NCI-H1694 treated with DMSO at 0.1 percent for 48 hours (cell line): ENCODE measurements around the gene SCFD2.
"Not testable (repeated sequence)": the region's sequence is repeated elsewhere in the genome, so short reads cannot be mapped to it uniquely, and the experiment has no call there.

ENCODE experiments used
- DNase-seq: peaks from one replicate; lab custom pipeline; 2025; lab: John Stamatoyannopoulos, UW

SCFD2 gene

DNA sequence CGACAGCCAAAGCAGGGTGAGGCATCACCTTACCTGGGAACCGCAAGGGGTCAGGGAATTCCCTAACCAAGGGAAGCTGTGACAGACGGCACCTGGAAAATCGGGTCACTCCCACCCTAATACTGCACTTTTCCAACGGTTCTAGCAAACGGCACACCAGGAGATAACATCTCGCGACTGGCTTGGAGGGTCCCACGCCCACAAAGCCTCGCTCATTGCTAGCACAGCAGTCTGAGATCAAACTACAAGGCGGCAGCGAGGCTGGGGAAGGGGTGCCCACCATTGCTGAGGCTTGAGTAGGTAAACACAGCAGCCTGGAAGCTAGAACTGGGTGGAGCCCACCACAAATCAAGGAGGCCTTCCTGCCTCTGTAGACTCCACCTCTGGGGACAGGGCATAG is 25.7 kb downstream of the SCFD2 start:
- DNase-seq: not testable (repeated sequence)

DNA sequence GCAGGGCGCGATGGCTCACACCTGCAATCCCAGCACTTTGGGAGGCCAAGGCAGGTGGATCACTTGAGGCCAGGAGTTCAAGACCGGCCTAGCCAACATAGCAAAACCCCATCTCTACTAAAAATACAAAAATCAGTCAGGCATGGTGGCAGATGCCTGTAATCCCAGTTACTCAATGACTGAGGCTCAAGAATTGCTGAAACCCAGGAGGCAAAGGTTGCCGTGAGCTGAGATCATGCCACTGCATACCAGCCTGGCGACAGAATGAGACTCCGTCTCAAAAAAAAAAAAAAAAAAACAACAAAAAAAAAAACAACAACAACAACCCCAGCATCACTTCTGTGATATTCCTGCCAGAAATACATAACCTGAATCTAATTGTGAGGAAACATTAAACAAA is 30.9 kb downstream of the SCFD2 start:
- DNase-seq: not testable (repeated sequence)

DNA sequence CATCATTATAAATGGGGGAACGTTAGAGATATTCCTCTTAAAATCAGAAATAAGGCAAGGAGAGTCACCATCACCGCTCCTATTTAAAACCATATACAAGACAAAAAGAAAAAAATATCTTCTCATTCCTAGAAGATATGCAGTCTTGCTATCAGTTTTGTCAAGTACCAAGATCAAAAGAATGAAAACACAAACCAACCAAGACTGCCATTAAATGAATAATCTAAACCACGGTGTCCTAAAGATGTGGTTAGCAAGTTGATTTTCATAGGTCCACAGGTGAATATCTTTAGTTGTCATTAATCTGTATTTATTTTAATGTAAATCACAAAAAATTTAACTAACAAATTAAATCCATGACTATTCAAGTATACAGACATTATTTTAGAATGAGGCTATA is 39.3 kb downstream of the SCFD2 start:
- no peak for DNase-seq

DNA sequence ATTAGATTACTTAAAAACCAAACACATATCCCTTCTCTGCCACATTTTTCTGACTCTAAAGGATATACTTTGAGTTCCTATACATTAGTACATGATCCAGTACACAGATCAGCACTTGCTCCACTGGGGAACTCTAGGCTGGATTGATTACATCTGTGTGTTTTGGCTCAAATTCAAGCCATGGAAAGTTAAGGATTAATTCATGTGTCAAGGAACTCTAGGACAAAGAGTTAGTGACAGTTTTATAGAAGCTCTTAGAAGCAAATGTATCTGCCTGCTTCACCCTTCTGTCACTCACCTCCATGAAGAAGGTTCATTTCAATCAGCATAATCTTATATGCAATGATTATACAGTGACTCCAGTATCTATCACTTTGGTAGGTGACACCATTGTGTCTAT is 43.2 kb downstream of the SCFD2 start:
- no peak for DNase-seq

DNA sequence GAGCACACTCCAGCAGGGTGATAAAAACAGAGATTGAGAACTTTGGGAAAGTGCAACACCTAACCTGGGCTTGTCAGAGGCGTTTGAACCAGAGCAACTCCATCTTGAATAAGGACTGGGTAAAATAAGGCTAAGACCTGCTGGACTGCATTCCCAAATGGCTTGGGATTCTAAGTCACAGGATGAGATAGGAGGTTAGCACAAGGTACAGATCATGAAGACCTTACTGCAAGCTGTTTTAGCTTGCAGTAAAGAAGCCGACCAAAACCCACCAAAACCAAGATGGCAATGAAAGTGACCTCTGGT is 43.9 kb downstream of the SCFD2 start:
- DNase-seq: no peak

DNA sequence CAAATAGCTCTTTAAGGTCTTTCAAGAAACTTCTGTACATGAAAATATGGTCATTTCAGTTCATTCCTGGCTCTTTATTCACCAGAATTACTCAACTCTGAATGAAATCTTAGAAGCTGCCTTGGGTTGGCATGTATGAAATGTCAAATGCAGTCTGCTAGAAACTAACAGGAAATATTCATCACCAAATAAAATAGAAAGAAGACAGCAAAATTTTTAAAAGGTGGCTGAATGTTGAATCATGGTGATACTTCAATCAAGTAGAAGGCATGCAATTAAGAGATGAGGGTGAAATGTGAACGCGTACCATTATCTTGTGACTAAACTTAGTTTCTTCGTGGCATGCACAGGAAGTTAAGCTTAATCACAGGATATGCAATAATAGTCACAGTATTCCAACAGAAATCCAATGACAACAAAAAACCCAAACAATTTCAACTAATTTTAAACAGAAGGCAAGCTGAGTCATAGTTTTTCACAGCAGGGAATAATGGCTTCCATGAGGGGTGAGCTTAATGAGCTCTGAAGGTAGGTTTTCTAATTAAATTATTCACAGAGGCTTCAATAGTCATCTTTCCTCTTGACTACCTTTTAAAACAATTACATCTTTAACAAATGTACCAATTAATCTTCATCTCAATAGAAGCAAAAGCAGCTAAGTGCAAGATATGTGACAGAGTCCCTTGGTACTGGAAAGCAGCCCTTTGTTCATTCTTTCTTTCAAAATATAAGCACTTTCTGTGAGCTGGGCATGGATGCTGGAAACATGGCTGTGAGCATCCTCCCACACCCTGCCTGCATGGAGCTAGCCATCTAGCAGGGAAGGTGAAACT is 44.5 kb downstream of the SCFD2 start:
- no peak for DNase-seq

DNA sequence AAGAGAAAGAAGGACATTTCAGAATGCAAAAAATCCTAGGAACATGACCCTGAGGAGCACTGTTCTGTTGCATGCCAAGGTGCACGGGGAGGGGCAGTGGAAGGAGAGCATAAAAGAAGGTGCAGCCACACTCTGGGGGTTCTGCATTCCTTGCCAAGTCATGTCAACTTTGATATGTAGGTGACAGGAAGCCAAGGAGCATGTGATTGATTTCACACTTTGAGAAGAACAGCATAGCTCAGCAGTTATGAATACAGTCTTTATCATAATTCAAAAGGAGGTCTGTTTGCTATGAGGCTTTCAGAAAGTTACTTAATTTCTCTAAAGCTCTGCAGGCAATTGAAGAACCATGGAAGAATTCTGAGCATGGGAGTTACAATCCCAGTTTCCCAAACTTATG is 50.6 kb downstream of the SCFD2 start:
- DNase-seq: no peak

DNA sequence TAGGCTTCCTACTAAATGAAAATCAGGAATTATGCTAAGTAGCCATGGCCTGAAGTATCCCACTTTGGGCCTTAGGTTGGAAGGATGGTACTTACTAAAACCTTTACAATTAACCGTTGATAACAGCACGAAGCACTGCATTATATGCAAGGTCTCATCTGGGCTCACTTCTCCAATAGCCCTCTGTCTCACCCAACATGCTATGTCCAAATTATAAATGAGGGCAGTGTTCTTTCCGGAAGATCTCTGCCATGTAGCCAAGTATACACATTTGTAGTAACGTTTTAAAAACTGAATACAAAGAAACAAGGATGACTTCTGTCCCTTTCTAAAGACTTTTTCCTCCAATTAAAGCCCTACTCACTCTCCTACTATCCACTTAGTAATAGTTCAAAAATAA is 51.6 kb downstream of the SCFD2 start:
- DNase-seq: no peak

DNA sequence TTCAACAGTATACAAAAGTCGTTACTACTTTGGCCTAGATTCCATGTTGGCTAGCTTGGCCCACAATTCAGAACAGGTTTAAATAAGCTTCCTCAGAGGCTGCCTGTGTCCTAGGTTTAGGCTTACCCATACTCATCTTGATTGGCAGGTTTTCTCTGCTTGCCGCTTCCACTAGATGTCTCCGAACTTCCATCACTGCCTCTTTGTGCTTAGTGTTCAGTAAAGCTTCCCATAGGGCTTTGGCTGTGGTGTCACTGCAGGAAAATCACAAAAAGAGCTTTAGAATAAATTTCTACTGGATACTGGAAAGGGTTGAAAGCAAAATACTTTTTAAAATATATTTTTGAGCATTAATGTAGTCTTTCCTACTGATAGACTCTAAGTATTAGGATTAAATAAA is 52.4 kb downstream of the SCFD2 start:
- no peak for DNase-seq

DNA sequence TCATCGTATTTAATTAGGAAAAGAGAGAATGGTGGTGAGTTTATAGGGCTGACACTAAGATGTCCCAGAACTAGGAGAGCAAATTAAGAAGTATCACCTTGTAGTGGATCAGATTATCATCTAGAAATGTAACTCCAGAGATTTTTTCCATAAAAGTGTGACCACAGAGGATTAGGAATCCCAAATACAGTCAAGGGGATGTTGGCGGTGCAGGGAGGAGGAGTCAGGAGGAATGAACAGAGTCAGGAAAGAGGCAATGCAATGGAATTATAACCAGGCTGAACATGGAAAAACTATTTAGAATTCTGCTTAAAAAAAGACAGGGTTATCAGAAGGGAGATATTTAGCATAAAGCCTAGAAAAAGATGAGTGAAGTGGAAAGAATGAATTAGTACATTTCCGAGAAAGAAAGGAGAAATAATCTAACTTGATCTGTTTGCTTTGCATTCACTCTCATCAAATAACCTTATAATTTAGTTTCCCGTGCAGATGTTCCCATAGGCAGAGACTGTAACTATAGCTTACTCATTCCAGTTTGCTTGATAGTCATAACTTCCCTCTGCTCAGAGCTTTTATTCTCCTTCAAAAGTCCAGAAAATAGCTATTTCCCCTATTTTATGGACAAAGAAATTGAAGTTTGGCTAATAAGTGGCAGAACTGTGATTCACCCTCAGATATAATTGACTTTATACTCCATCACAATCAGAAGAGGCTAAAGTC is 56.4 kb downstream of the SCFD2 start:
- DNase-seq: no peak

DNA sequence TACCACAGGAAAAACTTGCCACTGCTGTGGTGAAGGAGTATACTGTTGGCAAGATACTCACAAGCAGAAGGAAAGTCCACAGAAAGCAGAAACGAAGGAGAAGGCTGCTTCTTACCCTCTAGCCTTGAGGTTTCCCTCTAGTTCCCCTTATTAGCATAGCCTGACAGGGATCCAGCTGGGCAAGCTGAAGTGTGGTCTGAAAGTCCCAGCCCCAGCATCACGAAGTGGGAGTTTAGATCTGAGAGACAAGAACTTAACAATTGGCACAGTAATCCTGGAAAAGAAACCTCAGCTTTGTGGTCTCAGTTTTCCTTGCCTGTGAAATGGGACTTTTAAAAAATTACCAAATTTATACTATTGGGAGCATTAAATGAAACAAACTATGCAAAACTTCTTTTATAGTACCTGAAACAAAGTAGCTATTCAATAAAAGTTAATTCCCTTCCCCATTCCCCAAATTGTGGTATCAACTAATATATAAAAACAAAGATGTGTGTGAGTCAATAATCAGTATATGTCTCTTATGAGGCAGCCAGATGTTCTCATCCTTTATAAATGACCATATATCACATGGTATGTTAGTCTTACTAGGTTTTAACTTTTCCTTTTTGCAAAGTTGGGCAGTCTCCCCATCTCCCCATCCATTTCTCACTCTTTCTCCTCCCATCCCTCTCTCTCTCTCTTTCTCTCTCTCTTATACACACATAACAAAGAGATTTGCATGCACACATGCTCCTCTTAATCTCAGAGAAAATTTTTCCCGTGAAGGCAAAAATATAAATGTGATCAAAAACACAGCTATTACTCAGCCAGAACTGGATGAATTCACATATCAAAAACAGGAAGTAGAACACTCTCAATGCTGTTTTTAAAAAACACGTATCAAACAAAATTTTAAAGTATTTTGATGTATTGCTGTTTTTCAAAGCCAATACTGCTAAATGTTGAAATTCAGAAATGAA is 57.8 kb downstream of the SCFD2 start:
- no peak for DNase-seq

DNA sequence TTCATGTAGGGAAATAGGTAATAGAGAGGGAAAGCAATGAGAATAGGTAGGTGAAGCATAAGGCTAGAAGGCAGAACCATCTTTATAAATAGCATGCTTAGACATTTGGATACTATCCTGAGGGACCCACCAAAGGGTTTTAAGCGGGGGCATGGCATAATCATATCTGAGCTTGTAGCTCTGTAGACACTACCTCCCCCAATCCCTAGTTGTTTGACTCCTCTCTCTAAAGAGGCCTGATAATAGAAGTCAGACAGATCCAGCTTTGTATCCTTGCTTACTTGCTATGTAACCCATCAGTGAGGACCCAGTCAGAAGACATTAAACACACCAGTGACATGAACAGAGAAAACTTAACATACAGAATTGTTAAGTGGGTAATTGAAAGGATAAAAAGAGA is 58.7 kb downstream of the SCFD2 start:
- DNase-seq: no peak

DNA sequence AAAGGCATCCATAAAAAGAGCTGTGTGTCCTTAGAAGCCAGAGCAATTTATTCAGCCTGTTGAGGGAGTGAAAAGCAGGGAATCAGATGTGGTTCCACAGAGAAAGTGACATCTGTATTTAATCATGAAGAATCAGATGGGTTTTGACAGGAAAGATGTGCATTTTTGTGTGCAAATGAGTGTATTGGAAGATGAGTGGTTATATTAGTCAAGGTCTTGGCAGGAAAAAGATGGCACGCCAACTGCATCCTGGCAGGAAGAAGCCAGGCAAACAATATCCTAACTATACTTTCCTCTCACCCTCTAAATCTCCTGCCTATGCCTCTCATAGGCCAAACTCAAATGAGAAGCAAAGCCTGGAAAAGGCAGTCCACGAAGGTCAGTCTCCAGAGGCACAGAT is 59.1 kb downstream of the SCFD2 start:
- no peak for DNase-seq

DNA sequence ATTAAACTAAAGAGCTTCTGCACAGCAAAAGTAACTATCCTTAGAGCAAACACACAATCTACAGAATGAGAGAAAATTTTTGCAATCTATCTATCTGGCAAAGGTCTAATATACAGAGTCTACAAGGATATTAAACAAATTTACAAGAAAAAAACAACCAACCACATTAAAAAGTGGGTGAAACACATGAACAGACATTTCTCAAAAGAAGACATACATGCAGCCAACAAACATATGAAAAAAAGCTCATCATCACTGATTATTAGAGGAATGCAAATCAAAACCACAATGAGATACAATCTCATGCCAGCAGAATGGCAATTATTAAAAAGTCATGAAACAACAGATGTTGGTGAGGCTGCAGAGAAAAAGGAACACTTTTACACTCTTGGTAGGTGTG is 73.7 kb downstream of the SCFD2 start:
- not testable (repeated sequence) for DNase-seq

DNA sequence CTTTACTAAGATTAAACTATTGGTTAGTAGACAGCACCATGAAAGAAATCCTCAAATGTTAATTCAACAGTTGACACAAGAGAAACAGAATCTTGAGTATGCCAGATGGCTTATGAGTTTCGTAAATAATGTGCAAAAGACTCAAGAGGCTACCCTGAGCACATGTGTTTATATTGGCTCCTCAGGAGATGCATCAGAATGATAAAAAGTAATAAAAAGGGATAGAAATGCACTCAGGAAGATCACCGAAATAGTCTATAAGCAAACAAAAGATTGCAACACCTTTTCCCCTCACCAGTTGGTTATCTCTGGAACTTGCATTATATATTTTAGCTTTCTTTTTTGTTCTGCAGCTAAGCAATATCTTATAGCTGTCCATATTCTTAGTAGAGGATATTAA is 84.4 kb downstream of the SCFD2 start:
- no peak for DNase-seq

DNA sequence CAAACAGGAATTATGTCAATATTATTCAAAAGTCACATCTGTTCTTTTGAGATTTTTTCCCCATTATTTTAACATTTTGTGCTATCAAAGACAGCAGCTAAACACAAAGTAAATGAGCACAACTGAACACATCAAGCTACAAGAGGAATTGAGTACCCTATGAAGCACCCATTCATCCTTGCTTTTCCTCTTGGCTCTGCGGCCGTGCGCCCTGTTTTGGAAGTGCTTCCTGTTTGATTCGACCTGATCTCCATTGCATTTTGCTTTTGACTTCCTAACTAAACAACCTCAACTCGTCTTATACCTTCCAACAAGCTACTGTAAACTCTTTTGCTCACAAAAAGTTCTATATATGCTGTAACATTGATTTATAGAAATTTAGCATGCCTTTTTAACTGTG is 85.0 kb downstream of the SCFD2 start:
- no peak for DNase-seq

DNA sequence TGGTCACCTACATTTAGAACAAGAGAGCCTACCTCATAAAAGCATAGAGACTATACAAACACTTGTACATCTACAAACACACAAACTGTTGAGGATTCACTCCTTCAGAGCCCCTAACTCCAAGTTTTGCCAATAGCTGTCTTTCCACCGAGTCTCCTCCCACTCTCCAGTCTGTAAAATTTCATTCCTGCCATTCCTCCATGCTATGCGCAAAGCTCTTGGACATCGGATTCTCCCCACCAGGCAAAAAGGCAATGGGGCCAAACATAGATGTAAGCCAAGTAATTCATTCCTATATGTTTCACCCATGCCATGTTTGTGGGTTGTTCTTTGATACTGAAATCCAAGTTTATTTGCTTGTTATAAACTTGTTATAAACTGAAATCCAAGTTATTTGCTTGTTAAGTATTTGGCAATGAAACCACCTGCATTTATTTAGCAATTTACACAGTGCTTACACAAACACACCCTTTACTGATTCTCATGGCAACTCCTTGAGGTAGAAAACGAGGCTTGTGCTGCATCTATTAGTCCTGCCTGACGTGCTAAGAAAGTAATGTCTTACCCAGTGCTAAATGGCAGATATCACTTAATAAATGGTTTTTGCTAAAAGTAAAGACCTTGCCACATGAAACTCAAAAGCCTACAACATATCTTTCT is 91.1 kb downstream of the SCFD2 start:
- DNase-seq: no peak

DNA sequence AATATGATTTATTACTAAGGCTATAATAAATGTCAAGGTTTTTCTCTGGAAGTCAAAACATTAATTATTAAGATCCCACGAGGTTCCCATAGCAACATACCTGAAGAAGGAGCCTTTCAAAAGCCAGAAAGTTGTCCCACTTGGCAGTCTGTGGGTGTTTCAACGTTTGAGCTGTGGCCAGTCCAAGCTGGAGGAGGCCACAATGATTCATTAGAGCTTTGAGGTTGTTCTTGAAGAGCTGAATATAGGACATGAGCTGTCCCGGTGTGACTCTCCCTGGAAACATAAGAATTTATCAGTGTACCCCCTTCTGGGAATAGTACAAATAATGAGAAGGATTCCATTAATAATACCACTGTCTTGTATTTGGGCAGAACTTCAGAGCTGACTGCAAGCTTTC is 92.1 kb downstream of the SCFD2 start:
- no peak for DNase-seq

DNA sequence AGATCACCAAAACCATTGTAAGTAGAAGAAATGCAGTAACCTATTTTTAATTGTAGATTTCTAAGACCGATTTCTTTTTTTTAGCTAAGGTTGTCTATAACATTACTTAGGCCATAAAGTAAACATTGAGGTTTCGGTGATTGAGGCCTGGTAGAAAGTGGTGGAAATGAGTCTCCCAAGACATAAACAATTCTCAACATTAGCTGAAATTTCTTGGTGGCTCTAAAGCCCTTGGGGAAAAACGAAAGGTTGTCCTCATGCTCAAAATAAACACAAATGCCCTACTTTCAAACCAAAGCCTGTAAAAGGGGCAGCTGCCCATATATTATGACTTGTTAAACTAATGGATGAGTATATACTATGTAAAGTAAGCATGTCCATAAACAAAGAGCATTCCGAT is 98.8 kb downstream of the SCFD2 start:
- no peak for DNase-seq

DNA sequence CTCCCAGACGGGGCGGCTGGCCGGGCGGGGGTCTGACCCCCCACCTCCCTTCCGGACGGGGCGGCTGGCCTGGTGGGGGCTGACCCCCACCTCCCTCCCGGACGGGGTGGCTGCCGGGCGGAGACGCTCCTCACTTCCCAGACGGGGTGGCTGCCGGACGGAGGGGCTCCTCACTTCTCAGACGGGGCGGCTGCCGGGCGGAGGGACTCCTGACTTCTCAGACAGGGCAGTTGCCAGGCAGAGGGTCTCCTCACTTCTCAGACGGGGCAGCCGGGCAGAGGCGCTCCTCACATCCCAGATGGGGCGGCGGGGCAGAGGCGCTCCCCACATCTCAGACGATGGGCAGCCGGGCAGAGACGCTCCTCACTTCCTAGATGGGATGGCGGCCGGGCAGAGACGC is 109.9 kb downstream of the SCFD2 start:
- not testable (repeated sequence) for DNase-seq

DNA sequence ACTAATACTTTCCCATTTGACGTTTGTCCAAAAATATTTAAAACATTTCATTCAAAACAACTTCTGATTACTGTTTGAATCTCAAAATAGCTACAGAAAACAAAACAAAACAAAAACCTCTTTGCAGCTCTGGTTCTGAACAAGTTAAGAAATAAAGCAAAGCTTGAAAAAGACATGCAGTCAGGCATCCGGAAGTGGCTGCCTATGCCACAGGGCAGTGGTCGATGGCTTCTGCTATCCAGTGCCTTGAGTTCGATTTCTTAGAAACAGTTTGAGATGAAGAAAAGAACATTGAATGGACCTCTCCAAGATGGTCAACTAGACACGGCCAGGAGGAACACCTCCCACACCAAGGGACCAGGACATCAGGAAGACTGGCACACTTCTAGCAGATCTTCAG is 125.3 kb downstream of the SCFD2 start:
- DNase-seq: no peak

DNA sequence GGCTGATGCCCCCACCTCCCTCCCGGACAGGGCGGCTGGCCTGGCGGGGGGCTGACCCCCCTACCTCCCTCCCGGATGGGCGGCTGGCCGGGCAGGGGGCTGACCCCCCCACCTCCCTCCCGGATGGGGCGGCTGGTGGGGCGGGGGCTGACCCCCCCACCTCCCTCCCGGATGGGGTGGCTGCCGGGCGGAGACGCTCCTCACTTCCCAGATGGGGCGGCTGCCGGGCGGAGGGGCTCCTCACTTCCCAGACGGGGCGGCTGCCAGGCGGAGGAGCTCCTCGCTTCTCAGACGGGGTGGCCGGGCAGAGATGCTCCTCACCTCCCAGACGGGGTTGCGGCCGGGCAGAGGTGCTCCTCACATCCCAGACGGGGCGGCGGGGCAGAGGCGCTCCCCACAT is 127.5 kb downstream of the SCFD2 start:
- DNase-seq: not testable (repeated sequence)
